Measurements from ENCODE around the gene PLXNB1.
"Not testable (repeated sequence)": the region's sequence is repeated elsewhere in the genome, so short reads cannot be mapped to it uniquely, and the experiment has no call there.

Gene PLXNB1, protein sequence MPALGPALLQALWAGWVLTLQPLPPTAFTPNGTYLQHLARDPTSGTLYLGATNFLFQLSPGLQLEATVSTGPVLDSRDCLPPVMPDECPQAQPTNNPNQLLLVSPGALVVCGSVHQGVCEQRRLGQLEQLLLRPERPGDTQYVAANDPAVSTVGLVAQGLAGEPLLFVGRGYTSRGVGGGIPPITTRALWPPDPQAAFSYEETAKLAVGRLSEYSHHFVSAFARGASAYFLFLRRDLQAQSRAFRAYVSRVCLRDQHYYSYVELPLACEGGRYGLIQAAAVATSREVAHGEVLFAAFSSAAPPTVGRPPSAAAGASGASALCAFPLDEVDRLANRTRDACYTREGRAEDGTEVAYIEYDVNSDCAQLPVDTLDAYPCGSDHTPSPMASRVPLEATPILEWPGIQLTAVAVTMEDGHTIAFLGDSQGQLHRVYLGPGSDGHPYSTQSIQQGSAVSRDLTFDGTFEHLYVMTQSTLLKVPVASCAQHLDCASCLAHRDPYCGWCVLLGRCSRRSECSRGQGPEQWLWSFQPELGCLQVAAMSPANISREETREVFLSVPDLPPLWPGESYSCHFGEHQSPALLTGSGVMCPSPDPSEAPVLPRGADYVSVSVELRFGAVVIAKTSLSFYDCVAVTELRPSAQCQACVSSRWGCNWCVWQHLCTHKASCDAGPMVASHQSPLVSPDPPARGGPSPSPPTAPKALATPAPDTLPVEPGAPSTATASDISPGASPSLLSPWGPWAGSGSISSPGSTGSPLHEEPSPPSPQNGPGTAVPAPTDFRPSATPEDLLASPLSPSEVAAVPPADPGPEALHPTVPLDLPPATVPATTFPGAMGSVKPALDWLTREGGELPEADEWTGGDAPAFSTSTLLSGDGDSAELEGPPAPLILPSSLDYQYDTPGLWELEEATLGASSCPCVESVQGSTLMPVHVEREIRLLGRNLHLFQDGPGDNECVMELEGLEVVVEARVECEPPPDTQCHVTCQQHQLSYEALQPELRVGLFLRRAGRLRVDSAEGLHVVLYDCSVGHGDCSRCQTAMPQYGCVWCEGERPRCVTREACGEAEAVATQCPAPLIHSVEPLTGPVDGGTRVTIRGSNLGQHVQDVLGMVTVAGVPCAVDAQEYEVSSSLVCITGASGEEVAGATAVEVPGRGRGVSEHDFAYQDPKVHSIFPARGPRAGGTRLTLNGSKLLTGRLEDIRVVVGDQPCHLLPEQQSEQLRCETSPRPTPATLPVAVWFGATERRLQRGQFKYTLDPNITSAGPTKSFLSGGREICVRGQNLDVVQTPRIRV (N-terminal part only)

DNA sequence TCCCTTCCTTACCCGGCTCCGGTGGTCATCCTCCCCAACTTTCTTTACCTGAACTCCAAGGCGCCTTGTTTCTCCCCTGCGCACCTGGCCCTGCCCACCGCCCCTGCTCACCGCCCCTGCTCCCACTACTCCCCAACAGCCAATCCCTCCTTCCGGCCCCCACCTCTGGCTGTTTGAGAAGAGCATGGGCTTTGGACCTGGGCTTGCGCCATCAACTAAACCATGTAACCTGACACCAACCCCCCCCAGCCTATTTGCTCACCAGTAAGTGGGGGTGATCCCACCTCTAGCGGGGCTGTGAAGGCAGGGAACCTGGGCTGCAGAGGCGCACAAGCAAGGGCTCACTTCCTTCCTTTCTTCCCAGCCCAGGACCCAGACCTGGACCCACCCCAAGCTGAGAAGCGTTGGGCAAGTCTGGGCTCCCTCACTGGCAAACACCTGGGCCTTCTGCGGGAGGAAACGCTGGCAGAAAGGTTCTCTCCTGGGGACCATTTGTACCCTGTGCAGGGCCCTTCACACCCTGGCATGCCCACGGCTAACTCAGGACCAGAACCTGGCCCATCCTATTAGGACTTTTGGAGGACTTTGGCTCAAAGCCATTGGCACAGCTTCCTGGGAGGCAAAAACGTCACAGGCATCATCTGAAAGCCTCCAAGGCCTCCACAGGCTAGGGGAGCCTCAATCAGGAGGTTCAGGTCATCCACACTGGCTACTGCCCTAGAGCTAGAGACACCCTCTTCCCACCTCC, at the start of gene PLXNB1:
Gene PLXNB1 (minus strand): TSS at position 127 of the 748 bp plus-strand sequence. CDS start 5,475 bp downstream, outside the sequence.
- DNase-seq = peak; percentile 41

DNA sequence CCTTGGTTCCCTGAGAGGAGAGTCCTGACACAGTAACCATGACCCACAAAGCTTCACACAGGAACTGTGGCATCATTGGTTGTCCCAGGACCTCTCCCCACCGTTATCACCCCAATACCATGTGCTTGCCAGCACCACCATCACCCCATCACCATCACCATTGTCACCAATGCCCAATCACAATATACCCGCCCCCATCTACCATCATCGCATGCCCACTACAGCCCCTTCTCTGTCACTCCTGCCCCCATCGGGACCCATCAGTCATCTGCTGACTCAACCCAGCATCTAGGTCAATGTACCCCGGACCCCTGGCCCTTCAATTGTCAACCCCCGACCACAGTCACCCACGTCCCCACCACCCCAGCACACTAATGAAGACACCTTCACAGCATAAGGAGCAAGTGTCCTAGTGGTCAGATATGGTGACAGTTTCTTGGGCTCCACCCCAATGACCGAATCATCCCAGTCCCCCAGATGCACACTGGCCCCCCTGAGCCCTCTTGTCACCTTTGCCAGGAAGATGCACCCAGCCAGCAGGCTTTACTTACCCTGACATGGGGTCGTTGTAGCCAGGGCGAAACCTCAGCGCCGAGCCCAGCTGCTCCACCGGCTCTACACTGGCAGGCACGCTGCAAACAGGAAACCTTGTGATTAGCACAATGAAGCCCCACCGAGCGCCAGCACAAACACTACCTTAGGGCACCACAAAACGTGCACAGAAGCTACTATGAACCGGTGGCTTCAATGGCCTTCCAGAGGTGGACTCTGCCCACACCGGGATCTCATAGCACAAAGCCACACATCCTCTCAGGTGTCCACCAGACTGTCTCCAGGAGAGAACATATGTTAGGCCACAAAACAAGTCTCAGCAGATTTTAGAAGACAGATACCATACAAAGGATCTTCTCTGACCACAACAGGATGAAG, 49.0 kb upstream of the PLXNB1 start:
- no peak for DNase-seq

- no peak for DNase-seq
Observed at GRCh38 chr3:48477959-48478520, 48.2 kb upstream of the PLXNB1 start.

DNA sequence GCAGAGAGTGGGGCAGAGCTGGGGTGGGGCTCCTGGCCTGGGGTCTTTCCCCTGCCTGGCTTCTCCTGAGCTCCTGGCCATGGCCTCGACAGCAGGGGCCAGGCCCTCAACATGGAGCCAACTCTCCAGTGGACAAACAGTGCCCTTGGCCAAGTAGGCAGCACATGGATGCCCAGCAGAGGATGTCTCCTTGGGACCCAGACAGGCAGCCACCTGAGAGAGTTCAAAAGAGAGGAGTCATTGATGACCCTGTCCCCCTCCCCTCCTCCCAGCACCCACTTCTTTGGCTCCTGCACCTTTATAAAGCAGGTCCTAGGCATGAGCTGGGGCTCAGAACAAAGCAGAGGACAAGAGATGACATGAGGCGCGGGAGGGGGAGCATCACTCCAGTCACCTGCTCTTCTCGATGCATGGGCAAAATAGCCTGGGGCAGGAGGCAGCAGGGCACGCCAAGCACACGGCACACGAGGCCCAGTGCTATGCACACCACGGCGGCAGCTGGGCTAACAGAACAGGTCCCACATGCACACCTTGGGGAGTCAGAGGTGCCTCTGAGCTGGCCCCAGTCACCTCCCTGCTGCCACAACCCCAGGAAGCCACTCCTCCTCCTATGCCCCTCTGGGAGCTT, 46.7 kb upstream of the PLXNB1 start:
- DNase-seq = no peak

DNA sequence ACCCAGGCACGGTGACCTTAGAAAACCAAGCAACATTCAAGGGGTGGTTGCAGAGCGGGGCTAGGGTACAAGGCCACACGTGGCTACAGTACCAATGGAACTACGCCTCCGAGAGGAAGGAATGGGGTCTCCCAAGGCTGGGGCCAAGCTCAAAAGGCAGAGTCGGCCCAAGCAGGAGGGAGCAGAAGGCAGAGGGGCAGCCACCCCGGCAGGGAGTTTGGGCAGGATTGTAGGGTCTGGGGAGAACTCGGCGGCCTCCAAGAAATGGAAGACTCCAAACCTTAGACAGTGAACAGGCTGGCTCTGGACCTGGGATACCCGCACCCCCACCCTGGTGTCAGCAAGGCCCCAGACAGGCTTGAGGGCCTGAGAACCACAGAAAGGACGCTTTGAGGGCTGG, 45.3 kb upstream of the PLXNB1 start:
- no peak for DNase-seq

- DNase-seq = no peak
Observed at GRCh38 chr3:48474619-48475018, 44.7 kb upstream of the PLXNB1 start.

DNA sequence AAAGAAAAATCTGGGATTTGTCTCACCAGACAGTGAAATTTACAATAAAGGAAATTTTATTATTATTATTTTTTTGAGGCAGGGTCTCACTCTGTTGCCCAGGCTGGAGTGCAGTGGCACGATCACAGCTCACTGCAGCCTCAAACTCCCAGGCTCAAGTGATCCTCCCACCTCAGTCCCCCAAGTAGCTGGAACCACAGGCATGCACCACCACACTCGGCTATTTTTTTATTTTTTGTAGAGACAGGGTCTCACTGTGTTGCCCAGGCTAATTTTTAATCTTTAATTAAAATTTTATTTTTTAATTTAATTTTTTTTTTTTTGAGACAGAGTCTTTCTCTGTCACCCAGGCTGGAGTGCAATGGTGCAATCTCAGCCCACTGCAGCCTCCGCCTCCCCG, 44.1 kb upstream of the PLXNB1 start:
- not testable (repeated sequence) for DNase-seq

DNA sequence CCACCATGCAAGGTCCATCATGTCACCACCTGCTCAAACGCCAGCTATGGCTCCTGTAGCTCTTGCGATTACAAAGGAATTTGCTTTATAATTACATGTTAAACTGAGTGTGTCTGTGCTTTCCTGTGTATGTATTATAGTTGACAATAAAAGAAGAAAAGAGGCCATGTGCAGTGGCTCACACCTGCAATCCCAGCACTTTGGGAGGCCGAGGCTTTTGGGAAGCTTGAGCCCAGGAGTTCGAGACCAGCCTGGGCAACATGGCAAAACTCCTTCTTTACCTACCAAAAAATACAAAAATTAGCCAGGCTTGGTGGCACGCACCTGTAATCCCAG, 43.7 kb upstream of the PLXNB1 start:
- no peak for DNase-seq

DNA sequence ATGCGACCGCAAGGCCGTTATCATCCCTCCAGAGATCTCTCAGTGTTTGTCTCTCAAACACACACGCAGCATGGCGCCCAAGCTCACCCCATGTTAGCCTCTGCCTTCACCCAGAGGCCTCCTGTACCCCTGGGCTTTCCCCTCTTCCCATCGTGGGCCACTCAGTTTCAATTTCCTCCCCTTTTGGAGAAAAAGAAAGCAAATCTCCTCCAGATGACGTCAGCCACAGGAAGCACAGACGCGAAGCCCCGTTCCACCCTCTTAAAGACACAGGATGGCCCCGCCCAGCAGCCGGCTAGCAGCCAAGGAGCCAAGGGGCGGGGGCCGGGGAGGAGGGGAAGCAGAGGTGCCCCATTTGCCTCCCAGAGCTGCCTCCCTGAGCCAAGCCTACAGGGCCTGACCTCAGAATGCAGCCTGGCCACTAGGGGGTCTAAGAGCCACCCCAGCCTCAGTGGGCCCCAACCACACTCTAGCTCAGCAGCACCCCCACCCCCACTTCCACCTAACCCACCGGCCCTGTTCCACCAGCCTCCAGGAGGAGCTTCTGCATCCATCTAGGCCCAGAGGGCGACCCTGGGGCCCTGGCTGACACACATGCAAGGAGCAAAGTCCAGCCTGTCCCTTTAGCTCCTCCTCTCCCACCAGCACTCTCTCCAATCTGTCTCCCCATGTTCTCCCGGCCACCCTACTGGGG, 43.2 kb upstream of the PLXNB1 start:
- DNase-seq = peak; percentile 91

GRCh38 chr3:48472673-48472922, 42.7 kb upstream of the PLXNB1 start:
- no peak for DNase-seq

DNA sequence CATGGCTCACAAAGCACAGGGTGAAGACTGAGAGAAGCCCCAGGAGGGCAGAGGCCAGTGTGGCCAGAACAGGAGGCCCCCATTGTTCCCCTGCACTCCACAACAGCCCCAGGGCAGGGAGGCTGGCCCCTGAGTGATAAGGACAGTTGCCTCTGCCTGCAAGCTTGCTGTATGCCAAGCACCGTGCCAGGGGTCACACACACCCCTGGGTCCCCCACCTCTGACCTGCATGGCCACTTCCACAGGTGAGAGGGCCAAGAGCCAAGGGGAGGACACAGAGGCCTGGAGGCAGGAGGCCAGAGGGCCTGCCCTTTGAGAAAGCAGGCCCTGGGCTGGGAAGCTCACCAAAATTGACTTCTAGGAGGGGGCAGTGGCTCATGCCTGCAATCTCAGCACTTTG, 40.4 kb upstream of the PLXNB1 start:
- no peak for DNase-seq

DNA sequence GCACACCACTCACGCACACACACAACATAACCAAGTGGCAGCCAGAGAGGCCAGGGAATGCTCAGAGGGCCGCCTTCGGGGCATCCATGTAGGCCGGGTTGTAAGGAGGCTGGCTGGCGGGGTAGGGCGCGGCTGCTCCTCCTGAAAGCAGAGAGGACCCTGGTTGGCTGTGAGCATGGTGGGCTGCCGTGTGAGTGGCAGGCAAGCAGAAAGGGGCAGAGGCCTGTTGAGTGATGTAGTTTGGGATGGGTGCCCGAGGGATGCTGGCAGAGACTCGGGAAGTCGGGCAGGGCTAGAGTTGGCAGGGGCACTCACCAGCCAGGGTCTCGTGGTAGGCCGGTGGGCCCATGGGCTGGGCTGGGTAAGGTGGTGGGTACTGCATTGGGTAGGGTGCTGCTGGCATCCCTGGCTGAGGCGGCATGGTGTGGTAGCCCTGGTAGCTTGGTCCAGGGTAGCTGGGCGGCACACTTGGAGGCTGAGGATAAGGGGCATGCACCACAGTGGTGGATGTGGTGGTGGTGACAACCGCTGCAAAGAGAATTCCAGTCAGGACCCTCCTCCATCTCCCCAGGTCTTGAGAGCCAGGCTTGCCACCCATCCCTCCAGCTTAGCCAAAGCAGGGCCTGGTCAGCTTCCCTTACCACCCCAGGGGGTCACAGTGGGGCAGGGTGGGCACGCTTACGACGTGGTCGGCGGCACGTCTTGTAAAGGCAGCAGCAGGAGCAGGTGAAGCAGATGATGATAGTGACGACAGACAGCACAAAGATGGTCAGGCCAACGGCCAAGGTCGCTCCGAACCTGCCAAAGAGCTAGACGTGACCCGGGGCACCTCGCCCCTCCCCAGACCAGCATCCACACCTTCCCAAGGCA, 39.4 kb upstream of the PLXNB1 start:
- DNase-seq = no peak

DNA sequence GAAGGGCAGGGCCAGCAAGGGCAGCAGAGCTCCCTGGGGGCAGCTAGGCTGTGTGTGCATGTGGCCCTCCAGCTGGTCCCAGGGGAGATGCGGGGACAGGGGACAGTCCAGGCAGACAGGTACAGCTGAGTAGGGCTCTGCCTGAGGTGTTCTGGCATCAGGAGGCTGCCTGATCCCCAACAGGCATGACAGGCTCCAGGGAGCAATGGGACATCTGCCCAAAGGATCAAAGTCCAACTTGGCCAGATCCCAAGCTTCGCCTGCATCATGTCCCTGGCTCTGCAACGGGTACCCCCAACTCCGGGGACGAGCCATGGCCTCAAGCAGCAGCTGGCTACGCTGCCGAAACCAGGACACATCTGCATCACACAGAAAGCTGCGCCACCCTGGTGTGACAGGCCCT, 38.4 kb upstream of the PLXNB1 start:
- no peak for DNase-seq

DNA sequence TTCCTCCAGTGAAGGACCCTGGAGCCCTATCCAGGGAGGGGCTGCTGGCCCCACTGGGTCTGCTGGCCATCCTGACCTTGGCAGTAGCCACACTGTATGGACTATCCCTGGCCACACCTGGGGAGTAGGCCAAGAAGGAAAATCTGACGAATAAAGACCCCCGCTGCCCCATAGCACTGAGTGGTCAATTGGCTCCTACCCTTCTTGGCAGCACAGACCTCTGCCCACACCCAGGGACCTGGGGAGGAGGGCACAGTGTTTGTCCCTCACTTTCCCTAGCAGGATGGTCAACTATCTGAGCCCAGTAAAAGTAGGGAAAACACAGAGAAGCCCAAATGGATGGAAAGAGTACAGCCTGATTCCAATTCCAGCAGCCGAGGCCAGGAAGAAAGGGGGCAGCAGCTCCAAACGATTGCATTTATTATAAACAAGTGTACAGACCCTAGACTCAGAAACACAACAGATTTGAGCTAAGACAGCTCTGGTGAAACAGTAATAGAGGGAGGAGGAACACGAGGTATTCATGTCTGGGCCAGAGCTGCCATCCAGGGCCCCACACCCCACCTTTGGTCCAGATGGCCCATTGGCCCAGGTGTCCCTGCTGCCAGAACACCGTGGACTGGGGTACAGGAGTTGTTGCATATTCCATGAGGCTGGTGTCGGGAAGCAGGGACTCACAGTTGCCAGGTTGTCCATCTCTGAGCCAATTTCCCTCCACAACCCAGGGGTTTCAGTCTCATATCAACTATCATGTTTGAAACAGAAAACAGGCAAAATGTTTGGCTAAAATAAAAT, 37.8 kb upstream of the PLXNB1 start:
- DNase-seq = no peak

GRCh38 chr3:48467110-48467454, 37.2 kb upstream of the PLXNB1 start:
- DNase-seq = no peak

DNA sequence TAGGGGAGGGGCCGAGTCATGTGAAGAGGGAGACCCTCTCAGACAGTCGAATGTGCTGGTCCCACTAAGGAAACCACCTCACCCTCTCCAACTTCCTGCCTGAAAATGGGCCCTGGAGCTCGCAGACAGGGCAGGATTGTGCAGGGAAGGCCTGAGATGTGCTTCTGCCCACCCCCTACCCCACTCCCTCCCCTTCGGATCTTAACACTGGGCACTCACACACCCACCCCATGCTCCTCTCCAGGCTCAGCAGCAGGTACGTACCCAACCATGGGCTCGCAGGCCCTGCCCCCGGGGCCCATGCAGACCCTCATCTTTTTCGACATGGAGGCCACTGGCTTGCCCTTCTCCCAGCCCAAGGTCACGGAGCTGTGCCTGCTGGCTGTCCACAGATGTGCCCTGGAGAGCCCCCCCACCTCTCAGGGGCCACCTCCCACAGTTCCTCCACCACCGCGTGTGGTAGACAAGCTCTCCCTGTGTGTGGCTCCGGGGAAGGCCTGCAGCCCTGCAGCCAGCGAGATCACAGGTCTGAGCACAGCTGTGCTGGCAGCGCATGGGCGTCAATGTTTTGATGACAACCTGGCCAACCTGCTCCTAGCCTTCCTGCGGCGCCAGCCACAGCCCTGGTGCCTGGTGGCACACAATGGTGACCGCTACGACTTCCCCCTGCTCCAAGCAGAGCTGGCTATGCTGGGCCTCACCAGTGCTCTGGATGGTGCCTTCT, 36.7 kb upstream of the PLXNB1 start:
- DNase-seq = no peak

GRCh38 chr3:48465531-48466378, 35.9 kb upstream of the PLXNB1 start:
- peak; percentile 100 for DNase-seq
